T-cell (primary cell): Measurements from ENCODE around the gene SLC39A11. TPM values are rescaled to one million over a fixed set of nuclear protein-coding genes. Genes with fewer than 3 reads are reported as not detected.
"Not testable (repeated sequence)": the region's sequence is repeated elsewhere in the genome, so short reads cannot be mapped to it uniquely, and the experiment has no call there.

ENCODE experiments used
- ATAC-seq, 4 experiments: fragments of 200-7000 bp in 3 of 4; fragments of 150-1000 bp in 1 of 4; cut with Tn5 transposase; replicated peaks in 1 of 4; 1 replicate in 3 of 4; 2 replicates in 1 of 4; pipeline ENCODE4 v1.10.0; 2021; ENCODE audit warnings: moderate library complexity in 3 of 4, mild to moderate bottlenecking in 2 of 4, moderate number of reproducible peaks in 1 of 4
- CTCF ChIA-PET, 2 donors: fragments of 300-600 bp; sonication (Branson Sonifier 250); formaldehyde crosslinking; loops; one replicate each; lab custom pipeline; 2022; ENCODE audit warnings: antibody characterized with exemption in 2 of 2; lab: Charles Lee
- POLR2A ChIA-PET, 2 donors: fragments of 300-600 bp; sonication (Branson Sonifier 250); formaldehyde crosslinking; loops; one replicate each; lab custom pipeline; 2022; ENCODE audit warnings: antibody characterized with exemption in 2 of 2; lab: Charles Lee
- DNase-seq, 35 experiments: peaks; one replicate each; pipeline versions ENCODE4 v3.0.0 to v3.0.0-alpha.2; 2013 to 2023
- H3K27ac ChIP-seq: one replicate; pipeline ENCODE4 v1.5.1; 2013; ENCODE audit warnings: low read length
- H3K27me3 ChIP-seq, 2 experiments: replicated peaks in 1 of 2; 1 replicate in 1 of 2; 2 replicates in 1 of 2; pipeline versions ENCODE4 v1.6.1 to v1.7.0; 2013; ENCODE audit warnings: low read length in 1 of 2, mixed read lengths in 1 of 2; ENCODE audit not compliant: control insufficient read depth in 2 of 2, insufficient read depth in 2 of 2; ENCODE audit errors: extremely low read depth in 1 of 2
- H3K36me3 ChIP-seq, 2 donors: 1 replicate in 1 of 2; 2 replicates in 1 of 2; pipeline versions ENCODE4 v1.6.1 to v1.7.0; 2013; ENCODE audit warnings: low read length in 1 of 2; ENCODE audit not compliant: control insufficient read depth in 2 of 2, insufficient read depth in 1 of 2; ENCODE audit errors: extremely low read depth in 1 of 2
- H3K4me1 ChIP-seq, 2 experiments: 1 replicate in 1 of 2; 2 replicates in 1 of 2; pipeline versions ENCODE4 v1.6.1 to v1.7.0; 2013; ENCODE audit warnings: low read length in 2 of 2, mixed read lengths in 1 of 2; ENCODE audit not compliant: insufficient read depth in 2 of 2, control insufficient read depth in 1 of 2; ENCODE audit errors: extremely low read depth in 1 of 2
- H3K4me3 ChIP-seq, 2 donors: 1 replicate in 1 of 2; 2 replicates in 1 of 2; pipeline versions ENCODE4 v1.5.1 to v1.7.0; 2013; ENCODE audit warnings: mild to moderate bottlenecking in 2 of 2, low read length in 1 of 2, moderate library complexity in 1 of 2; ENCODE audit not compliant: control insufficient read depth in 1 of 2; ENCODE audit errors: extremely low read depth in 1 of 2
- H3K9me3 ChIP-seq: 2 replicates; pipeline ENCODE4 v1.7.0; 2013
- H3K27ac Mint-ChIP-seq, 2 donors: one replicate each; pipeline ENCODE4 v1.8.0; 2020 to 2021; ENCODE audit warnings: mild to moderate bottlenecking in 2 of 2, mixed read lengths in 2 of 2
- H3K27me3 Mint-ChIP-seq, 2 donors: one replicate each; pipeline ENCODE4 v1.8.0; 2021 to 2022; ENCODE audit warnings: mixed read lengths in 2 of 2
- H3K36me3 Mint-ChIP-seq: one replicate; pipeline ENCODE4 v1.8.0; 2021; ENCODE audit warnings: mixed read lengths
- H3K4me1 Mint-ChIP-seq, 3 donors: one replicate each; pipeline ENCODE4 v1.8.0; 2020 to 2022; ENCODE audit warnings: mixed read lengths in 3 of 3, mild to moderate bottlenecking in 1 of 3
- H3K4me3 Mint-ChIP-seq, 3 donors: one replicate each; pipeline ENCODE4 v1.8.0; 2020 to 2022; ENCODE audit warnings: mild to moderate bottlenecking in 3 of 3, mixed read lengths in 3 of 3, moderate library complexity in 3 of 3
- H3K9me3 Mint-ChIP-seq, 3 donors: one replicate each; pipeline ENCODE4 v1.8.0; 2020 to 2022; ENCODE audit warnings: mixed read lengths in 3 of 3
- WGBS: methylation state at CpG from one replicate; pipeline ENCODE4 v1.1.5; 2013; ENCODE audit warnings: missing lambda C conversion rate; ENCODE audit not compliant: insufficient coverage; 5-methylcytosine and 5-hydroxymethylcytosine counted together
- total RNA-seq, 35 experiments: library from RNA in 6 of 35; stranded (reverse) in 6 of 35; fragments of 120-200 nt in 1 of 35; gene quantifications; one replicate each; pipeline versions ENCODE4 v1.2.1 to v1.2.4 and lab custom pipeline; 2013 to 2026

SLC39A11 gene
- total RNA-seq, 5 donors from 2014 or later (not counting 1 experiment from before 2014, with no cell fraction given): 18.6 to 27.1 (median 23.4) TPM

DNA sequence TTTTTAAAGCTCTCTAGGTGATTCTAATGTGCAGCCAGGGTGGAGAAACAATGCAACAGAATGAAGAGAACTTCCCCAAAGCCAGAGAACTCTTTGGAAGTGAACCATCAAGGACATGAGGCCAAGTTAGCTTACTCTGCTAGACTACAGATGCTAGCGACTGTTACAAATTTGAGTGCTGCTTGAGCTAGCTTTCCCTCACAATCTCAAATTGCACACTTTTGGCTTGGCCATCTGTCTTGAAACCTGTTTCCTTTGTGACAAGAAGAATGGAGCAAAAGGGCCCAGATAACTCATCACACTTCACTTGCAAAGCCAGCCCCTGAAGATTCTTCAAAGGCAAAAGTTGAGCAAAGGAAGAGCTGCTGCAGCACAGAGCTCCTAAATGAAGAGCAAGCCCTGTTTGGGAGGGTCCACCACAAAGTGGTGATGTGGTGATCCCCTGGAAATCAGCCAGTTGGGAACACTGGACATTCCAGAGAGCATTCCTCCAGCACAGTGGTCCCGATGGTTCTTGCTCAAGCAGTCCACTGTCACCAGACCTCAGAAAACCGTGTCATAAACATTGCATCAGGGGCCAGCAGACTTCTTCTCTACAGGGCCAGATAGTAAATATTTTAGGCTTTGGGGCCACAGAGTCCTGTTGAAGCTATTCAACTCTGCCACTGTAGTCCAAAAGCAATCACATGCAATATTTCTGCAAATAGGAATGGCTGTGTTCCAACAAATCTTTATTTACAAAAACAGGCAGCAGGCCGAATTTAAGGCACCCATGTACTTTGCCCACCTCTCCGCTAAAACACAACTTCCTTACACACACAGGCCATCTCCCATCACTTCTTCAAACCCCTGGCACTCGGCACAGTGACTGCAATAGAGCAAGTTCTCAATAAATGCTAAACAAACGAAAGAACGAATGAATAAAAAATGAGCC lies 21.2 kb downstream of the SLC39A11 start:
- Mint-ChIP-seq H3K27ac (no peak overlapping the region), H3K4me1 (peaks cover 2 to 7% (median 3%) of the 10 kb centered on the region in 3 donors), H3K9me3 (peaks cover 0 to 3% (median 0%) of the 10 kb centered on the region in 3 donors), H3K36me3 (peaks cover 70% of the 10 kb centered on the region), H3K27me3 (no peaks in the 10 kb centered on the region), H3K4me3 (no peak overlapping the region)
- Histone ChIP-seq H3K4me1 (no peaks in the 10 kb centered on the region), H3K4me3 (no peak overlapping the region), H3K27me3 (no peaks in the 10 kb centered on the region), H3K36me3 (peaks cover 4 to 7% of the 10 kb centered on the region in 2 donors), H3K27ac (no peak overlapping the region), H3K9me3 (no peaks in the 10 kb centered on the region)
- POLR2A ChIA-PET: no interaction called here
- WGBS: 96% methylated on average over 7 of the region's 8 CpGs
- CTCF ChIA-PET: no interaction called here
- DNase-seq: no peak
- no peak for ATAC-seq

DNA sequence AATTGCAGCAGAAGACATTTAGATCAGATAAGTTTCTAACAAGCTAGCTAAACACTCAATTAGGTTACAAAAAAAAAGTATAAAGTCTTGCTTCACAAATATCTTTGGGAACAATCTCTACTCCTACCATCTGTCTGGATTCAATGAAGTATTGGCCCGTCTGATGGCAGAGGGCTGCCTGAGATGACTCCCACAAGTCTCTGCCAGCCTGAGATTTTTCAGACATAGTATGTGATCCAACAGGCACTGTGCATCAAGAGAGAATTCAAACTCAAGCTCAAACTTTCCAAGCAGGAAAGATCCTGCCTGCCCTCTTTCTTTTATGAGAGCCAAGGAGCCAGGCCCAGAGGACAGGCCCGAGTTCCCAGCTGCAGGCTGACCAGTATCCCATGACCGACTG lies 22.6 kb downstream of the SLC39A11 start:
- H3K4me1 Mint-ChIP-seq: peaks cover 2 to 7% (median 3%) of the 10 kb centered on the region in 3 donors
- DNase-seq (no peak), ATAC-seq (no peak)
- peaks cover 0 to 3% (median 0%) of the 10 kb centered on the region in 3 donors for H3K9me3 Mint-ChIP-seq
- ChIA-PET CTCF (no interaction called here), POLR2A (no interaction called here)
- H3K27me3 Mint-ChIP-seq: no peaks in the 10 kb centered on the region
- 85% methylated on average over 2 of the region's 3 CpGs for WGBS
- Histone ChIP-seq H3K36me3 (peaks cover 7% of the 10 kb centered on the region in 2 donors), H3K27ac (no peak overlapping the region), H3K4me1 (no peaks in the 10 kb centered on the region), H3K4me3 (no peak overlapping the region), H3K27me3 (no peaks in the 10 kb centered on the region), H3K9me3 (no peaks in the 10 kb centered on the region)
- no peak overlapping the region for H3K4me3 Mint-ChIP-seq
- no peak overlapping the region for H3K27ac Mint-ChIP-seq
- peaks cover 57% of the 10 kb centered on the region for H3K36me3 Mint-ChIP-seq

DNA sequence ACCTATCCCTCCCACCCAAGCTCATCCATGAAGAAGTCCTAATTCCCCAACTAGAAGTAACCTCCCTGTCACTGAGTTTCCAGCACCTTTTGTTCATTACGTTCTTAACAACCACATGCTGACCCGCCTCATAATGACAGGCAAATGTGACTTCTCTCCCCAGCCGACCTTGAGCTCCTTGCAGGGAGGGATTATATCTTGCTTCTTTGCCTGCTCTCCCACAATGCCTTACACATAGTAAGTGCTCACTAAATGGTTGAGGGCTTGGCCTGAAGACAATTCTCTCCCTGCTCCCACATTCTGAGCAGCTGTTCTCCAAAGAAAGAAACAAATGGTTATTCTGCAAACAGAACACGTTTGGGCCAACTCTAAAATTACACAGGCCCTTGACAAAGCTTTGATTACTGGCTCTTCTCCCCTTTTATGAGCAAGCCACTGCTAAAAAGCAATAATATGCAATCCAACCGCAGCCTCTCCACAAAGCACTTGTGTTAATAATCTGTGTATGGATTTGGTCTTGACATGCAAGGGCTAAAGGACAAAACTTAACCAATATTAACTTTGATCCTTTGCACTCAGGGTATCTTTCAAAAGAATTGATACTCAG lies 23.2 kb downstream of the SLC39A11 start:
- Mint-ChIP-seq H3K4me1 (peaks cover 5 to 12% (median 8%) of the 10 kb centered on the region in 3 donors), H3K9me3 (peaks cover 0 to 3% (median 0%) of the 10 kb centered on the region in 3 donors), H3K36me3 (peaks cover 53% of the 10 kb centered on the region), H3K4me3 (no peak overlapping the region), H3K27me3 (no peaks in the 10 kb centered on the region), H3K27ac (no peak overlapping the region)
- no peak for DNase-seq
- Histone ChIP-seq H3K36me3 (peaks cover 7% of the 10 kb centered on the region in 2 donors), H3K27me3 (no peaks in the 10 kb centered on the region), H3K9me3 (no peaks in the 10 kb centered on the region), H3K4me3 (no peak overlapping the region), H3K27ac (no peak overlapping the region), H3K4me1 (no peaks in the 10 kb centered on the region)
- no peak for ATAC-seq
- WGBS: 100% methylated on average over 2 of the region's 5 CpGs
- POLR2A ChIA-PET: no interaction called here
- CTCF ChIA-PET: no interaction called here

DNA sequence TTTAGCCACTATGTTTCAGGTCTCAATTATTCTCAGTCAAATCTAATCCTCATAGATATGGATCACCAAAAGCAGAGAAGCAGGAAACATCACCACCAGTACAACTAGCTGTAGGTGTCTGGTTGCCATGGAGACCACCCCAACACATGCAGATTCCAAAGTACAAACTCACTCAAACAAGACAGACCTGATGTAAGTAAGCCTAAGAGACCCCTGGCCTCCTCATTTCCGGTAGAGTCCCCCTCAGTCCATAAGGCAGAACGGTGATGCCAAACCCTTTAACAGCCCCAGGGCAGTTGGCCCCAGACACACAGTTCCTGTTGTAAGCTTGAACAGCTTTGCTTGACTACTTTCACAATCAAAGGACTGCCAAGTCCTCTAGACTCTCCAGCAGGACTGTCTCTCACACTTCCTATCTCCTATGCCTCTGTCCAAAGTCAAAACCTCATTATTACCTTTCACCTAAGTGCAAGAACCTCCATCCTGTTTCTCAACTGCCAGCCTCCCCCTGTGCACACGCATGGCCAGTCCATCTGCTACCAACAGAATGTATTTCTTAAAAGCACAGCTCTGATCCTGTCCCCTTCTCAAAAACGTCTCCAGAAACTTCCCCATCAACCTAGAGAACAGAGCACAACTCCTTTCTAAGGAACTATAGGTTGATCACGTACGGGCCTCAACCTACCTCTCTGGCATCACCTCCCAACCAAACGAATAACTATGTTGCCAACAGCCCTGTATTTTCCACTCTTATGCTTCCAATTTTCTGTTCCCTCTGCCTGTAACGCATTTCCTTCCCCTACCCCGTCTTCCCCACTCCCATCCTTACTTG lies 23.9 kb downstream of the SLC39A11 start:
- POLR2A ChIA-PET: no interaction called here
- H3K4me3 ChIP-seq: no peak overlapping the region
- H3K27me3 ChIP-seq: no peaks in the 10 kb centered on the region
- ATAC-seq (no peak), DNase-seq (no peak)
- CTCF ChIA-PET: no interaction called here
- no peaks in the 10 kb centered on the region for H3K9me3 ChIP-seq
- 88% methylated on average over 9 of the region's 9 CpGs for WGBS
- no peak overlapping the region for H3K27ac ChIP-seq
- Mint-ChIP-seq H3K27me3 (no peaks in the 10 kb centered on the region), H3K4me1 (peaks cover 8 to 18% (median 14%) of the 10 kb centered on the region in 3 donors), H3K9me3 (peaks cover 0 to 3% (median 0%) of the 10 kb centered on the region in 3 donors), H3K27ac (no peak overlapping the region), H3K4me3 (no peak overlapping the region), H3K36me3 (peaks cover 49% of the 10 kb centered on the region)
- H3K36me3 ChIP-seq: peaks cover 7% of the 10 kb centered on the region in 2 donors
- no peaks in the 10 kb centered on the region for H3K4me1 ChIP-seq

DNA sequence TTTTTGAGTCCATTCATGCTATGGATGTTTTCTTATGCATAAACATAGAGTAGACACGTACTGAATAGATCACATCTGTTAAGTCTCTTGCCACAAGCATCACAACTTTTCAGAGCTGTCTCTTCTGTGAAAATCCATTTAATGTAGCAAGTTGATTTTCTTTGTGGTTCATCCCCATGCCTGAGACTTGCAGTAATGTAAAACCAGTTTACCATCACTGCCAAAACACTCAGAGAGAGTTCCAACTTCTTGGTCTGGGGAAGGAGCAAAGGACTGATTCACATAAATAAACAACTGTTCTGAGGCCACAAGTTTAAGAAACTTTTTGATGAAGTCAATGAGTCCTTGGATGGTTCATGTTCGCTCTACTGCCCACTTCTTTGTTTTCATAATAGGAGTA lies 24.8 kb downstream of the SLC39A11 start:
- ATAC-seq, H3K4me3 Mint-ChIP-seq, H3K9me3 Mint-ChIP-seq, H3K27ac Mint-ChIP-seq, H3K27ac ChIP-seq, POLR2A ChIA-PET, DNase-seq, H3K4me1 ChIP-seq, H3K36me3 ChIP-seq, H3K4me3 ChIP-seq, H3K27me3 Mint-ChIP-seq, H3K9me3 ChIP-seq, CTCF ChIA-PET, H3K27me3 ChIP-seq: not testable (repeated sequence)
- H3K36me3 Mint-ChIP-seq: peaks cover 48% of the 10 kb centered on the region
- WGBS: no CpG with 5 or more reads among the region's 2 CpGs
- H3K4me1 Mint-ChIP-seq: peaks cover 8 to 18% (median 14%) of the 10 kb centered on the region in 3 donors

DNA sequence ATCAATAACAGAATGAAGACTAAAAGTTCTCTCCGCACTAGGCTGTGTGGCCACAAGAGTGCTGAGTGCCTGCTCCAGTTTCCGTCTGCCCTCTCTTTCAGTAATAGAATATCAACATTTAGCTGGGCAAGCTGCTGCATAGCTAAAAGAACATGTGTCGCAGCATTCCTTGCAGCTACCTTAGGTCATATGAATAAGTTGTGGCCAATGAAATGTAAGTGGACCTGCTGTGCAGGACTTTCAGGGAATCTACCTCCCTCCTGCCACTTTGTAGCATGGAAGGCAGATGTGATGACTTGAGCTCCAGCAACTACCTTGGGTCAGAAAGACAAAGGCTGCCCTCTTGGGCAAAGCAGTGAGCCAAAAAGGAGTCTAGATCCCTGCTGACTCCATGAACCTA lies 25.4 kb downstream of the SLC39A11 start:
- no CpG with 5 or more reads among the region's 3 CpGs for WGBS
- Histone ChIP-seq H3K9me3 (no peaks in the 10 kb centered on the region), H3K27ac (no peak overlapping the region), H3K27me3 (no peaks in the 10 kb centered on the region), H3K4me1 (no peaks in the 10 kb centered on the region), H3K36me3 (peaks cover 7% of the 10 kb centered on the region in 2 donors), H3K4me3 (no peak overlapping the region)
- ChIA-PET POLR2A (no interaction called here), CTCF (no interaction called here)
- Mint-ChIP-seq H3K4me3 (no peak overlapping the region), H3K27ac (no peak overlapping the region), H3K4me1 (peaks cover 8 to 18% (median 14%) of the 10 kb centered on the region in 3 donors), H3K36me3 (peaks cover 43% of the 10 kb centered on the region), H3K27me3 (no peaks in the 10 kb centered on the region), H3K9me3 (peaks cover 0 to 3% (median 0%) of the 10 kb centered on the region in 3 donors)
- DNase-seq (no peak), ATAC-seq (no peak)
